GM21423 (cell line): ENCODE measurements around the gene UMODL1.

Experiments used
- ATAC-seq: cut with Tn5 transposase; IDR thresholded peaks from one replicate; pipeline ENCODE4 v1.9.1; 2021; ENCODE audit warnings: mild to moderate bottlenecking, moderate library complexity; ENCODE audit not compliant: unreplicated experiment

The UMODL1 gene

GRCh38 chr21:42182713-42183371, 111.7 kb downstream of the UMODL1 start:
- no peak for ATAC-seq

GRCh38 chr21:42183374-42184266, 112.5 kb downstream of the UMODL1 start:
- no peak for ATAC-seq

GRCh38 chr21:42186591-42186990, 115.5 kb downstream of the UMODL1 start:
- ATAC-seq, result no peak

DNA sequence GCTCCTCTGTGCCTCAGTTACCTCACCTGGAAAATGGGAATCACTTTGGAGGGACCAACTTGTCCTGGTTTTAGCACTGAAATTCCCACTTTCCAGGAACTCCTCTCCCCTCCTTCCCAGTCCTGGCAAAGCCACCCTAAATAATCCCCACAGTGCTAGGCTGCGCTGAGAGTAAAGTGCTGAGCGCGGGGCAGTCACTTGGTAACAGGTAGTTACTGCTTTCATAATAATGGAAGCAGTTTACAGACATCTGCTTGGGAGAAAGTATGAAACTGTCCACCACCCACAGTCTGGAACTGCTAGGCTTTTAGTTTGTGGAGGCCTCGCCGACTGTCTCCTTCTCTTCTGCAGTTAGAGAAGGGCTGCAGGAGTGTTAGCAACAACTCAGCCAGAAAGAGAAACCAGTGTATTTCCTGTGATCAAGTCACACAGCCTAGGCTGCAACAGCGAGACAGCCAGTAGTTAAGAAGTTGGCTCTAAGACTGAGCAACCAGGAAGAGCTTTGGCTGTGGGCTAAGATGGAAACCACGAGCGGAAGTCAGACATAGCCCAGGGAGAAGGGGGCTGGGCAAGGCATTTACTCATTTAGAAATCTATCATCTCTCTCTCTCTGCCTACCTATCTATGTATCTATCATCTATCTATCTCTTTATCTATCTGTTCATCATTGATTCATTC, 117.0 kb downstream of the UMODL1 start:
- peak; percentile 94 for ATAC-seq

DNA sequence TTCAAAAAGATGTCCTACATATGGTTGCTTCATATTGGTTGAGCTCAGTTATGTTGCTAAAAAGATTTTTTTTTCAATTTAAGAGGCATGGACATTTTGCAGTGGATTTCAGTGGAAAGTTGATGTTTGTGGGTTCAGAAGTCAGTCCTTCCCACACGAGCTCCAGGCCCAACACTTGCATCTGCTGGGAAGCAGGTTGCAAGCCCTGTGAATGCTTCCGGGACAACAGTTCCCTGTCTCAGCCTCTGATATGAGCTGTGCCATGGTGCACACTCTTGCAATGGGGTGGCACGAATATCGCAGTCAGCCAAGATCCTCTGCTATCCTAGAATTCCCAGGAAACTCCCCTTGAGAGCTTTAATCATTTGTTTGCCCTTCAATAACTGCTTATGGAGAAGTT, 117.5 kb downstream of the UMODL1 start:
- no peak for ATAC-seq

DNA sequence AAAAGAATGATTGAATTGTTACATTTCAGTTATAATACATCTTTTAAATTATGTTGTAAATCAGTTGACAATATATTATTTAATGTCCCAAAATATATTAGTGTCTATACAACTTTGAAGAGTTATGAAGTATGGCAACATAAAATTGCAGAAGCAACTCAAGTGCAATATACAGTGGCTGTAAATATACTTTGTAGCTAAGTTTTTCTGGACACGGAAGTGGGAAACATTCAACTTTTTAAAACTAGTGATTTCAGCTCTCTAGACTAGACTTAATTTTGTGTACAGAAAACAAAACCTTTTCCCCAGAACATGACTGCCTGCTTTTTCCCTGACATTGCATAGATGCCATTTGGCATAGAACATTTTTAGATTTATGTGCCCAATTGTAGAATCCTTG, 118.3 kb downstream of the UMODL1 start:
- ATAC-seq, result no peak

DNA sequence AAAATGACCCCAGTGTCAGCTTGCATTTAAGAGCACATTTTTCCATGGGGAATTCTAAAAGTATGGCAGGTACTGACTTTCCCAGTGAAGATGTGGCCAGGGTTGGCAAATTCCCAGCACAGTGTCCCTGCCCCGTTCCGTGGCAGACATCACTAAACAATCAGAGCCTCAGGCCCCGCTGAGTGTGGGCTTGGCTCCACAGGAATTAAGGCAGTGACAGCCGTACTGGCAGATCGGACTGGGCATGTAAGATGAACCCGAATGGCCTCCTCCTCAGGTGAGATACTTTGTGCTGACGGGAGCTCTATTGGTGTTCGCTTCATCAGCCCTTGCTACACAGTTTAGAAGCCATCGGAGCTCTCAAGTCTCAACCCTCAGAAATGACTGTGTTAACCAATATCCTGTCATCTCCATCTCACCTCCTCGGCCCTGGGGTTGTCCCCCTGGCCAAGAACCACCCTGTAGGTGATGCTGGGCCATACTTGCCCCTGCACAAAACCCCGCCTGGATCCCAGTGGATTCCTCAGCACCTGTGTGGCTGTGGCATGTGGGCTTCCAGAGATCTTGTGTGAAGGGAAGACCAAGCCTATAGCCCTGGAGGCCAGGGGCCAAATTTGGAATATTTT, 118.9 kb downstream of the UMODL1 start:
- no peak for ATAC-seq

GRCh38 chr21:42190486-42190863, 119.4 kb downstream of the UMODL1 start:
- no peak for ATAC-seq

- ATAC-seq, result no peak
These were observed 119.9 kb downstream of the UMODL1 start for GRCh38 chr21:42191064-42191463.

- no peak for ATAC-seq
These were observed 120.8 kb downstream of the UMODL1 start for GRCh38 chr21:42191696-42192595.
